A673 (cell line): ENCODE data around the gene COL4A2. TPM values are rescaled to one million over a fixed set of nuclear protein-coding genes. Genes with fewer than 3 reads are reported as not detected.

Source experiments
- BruUV-seq: library from RNA; stranded (reverse); fragments of 400-500 nt; replicated peaks from 2 replicates; lab custom pipeline; 2021; lab: Mats Ljungman, UMichigan
- CTCF ChIA-PET: fragments of 300-600 bp; sonication (Branson Sonifier 250); formaldehyde crosslinking; loops from one replicate; lab custom pipeline; 2022; ENCODE audit warnings: antibody characterized with exemption; lab: Charles Lee
- POLR2A ChIA-PET: fragments of 300-600 bp; sonication (Branson Sonifier 250); formaldehyde crosslinking; loops from one replicate; lab custom pipeline; 2022; ENCODE audit warnings: antibody characterized with exemption; ENCODE audit not compliant: low non-redundant PET; lab: Charles Lee
- DNase-seq: peaks from one replicate; pipeline ENCODE4 v3.0.0-alpha.2; 2015; ENCODE audit warnings: low spot score
- H3K27ac ChIP-seq: fragments of 200-600 bp; sonication (generic); 2 replicates; pipeline ENCODE4 v1.5.1; 2016; ENCODE audit warnings: mixed run types, low read depth, mild to moderate bottlenecking, mixed read lengths, antibody characterized with exemption, low read length; ENCODE audit not compliant: poor library complexity, severe bottlenecking
- H3K27me3 ChIP-seq: fragments of 200-600 bp; sonication (generic); replicated peaks from 2 replicates; pipeline ENCODE4 v1.6.1; 2017; ENCODE audit warnings: mixed run types, low read depth, mild to moderate bottlenecking, mixed read lengths, antibody characterized with exemption, low read length; ENCODE audit not compliant: insufficient read depth, poor library complexity
- H3K36me3 ChIP-seq: fragments of 200-600 bp; sonication (generic); 2 replicates; pipeline ENCODE4 v1.6.1; 2016; ENCODE audit warnings: mixed run types, mild to moderate bottlenecking, mixed read lengths, antibody characterized with exemption, low read length; ENCODE audit not compliant: insufficient read depth, poor library complexity, severe bottlenecking
- H3K4me1 ChIP-seq: fragments of 200-600 bp; sonication (generic); 2 replicates; pipeline ENCODE4 v1.6.1; 2017; ENCODE audit warnings: mixed run types, mild to moderate bottlenecking, mixed read lengths, antibody characterized with exemption, low read length; ENCODE audit not compliant: insufficient read depth, poor library complexity, severe bottlenecking
- H3K4me3 ChIP-seq: fragments of 200-600 bp; sonication (generic); 2 replicates; pipeline ENCODE4 v1.5.1; 2016; ENCODE audit warnings: low read depth, mixed run types, mild to moderate bottlenecking, mixed read lengths, low read length; ENCODE audit not compliant: poor library complexity, severe bottlenecking
- H3K9me3 ChIP-seq: fragments of 200-600 bp; sonication (generic); 2 replicates; pipeline ENCODE4 v1.6.1; 2016; ENCODE audit warnings: mixed run types, low read depth, mild to moderate bottlenecking, mixed read lengths, antibody characterized with exemption, low read length; ENCODE audit not compliant: poor library complexity, severe bottlenecking
- CTCF ChIP-seq: fragments of 300-800, 200-600 bp; sonication (generic); conservative IDR thresholded peaks from 2 replicates; pipeline ENCODE4 v1.5.1; 2017; ENCODE audit warnings: low read depth, mild to moderate bottlenecking, antibody characterized with exemption, low read length, moderate library complexity, mixed read lengths
- EZH2 ChIP-seq: fragments of 200-600 bp; sonication (generic); IDR thresholded peaks from 2 replicates; pipeline ENCODE4 v1.6.1; 2017; ENCODE audit warnings: borderline replicate concordance, low read depth, mild to moderate bottlenecking, mixed read lengths, antibody characterized with exemption, low read length; ENCODE audit not compliant: poor library complexity, severe bottlenecking
- intact Hi-C: fragments of 100-400 bp; cut with micrococcal nuclease; formaldehyde crosslinking; loops from one replicate; pipeline ENCODE4 v1.10.0; 2022; ENCODE audit not compliant: unreplicated experiment
- total RNA-seq: library from RNA; stranded (reverse); gene quantifications from 2 replicates; pipeline ENCODE4 v1.2.3, GENCODE V29; 2021

COL4A2 gene
- total RNA-seq, 1 experiment from 2014 or later, result 184 TPM

GRCh38 chr13:110338441-110339101, 31.5 kb downstream of the COL4A2 start:
- no peaks in the 10 kb centered on the region for H3K36me3 ChIP-seq
- no TSS peak for BruUV-seq
- ChIA-PET POLR2A (no interaction called here), CTCF (no interaction called here)
- TF ChIP-seq CTCF (no peak), EZH2 (no peak)
- H3K27me3 ChIP-seq, result no peaks in the 10 kb centered on the region
- H3K27ac ChIP-seq, result peak overlapping the region; percentile 41
- H3K4me1 ChIP-seq, result peaks cover 27% of the 10 kb centered on the region
- no peak overlapping the region for H3K4me3 ChIP-seq
- intact Hi-C loops, result no loop called here
- H3K9me3 ChIP-seq, result no peaks in the 10 kb centered on the region
- DNase-seq, result no peak

- H3K4me1 ChIP-seq, result peaks cover 27% of the 10 kb centered on the region
- CTCF ChIA-PET, result no interaction called here
Observed at GRCh38 chr13:110339263-110339662, 32.2 kb downstream of the COL4A2 start.

GRCh38 chr13:110339975-110340550, 33.0 kb downstream of the COL4A2 start:
- H3K9me3 ChIP-seq, result no peaks in the 10 kb centered on the region
- ChIA-PET POLR2A (interaction anchor here (0.6 kb wide), 1 partner anchor 35 kb away, joined by 3 read pairs; no protein-coding TSS in a partner anchor), CTCF (no interaction called here)
- H3K4me1 ChIP-seq, result peaks cover 27% of the 10 kb centered on the region
- TF ChIP-seq EZH2, result no peak
- no peak for TF ChIP-seq CTCF
- no TSS peak for BruUV-seq
- no peaks in the 10 kb centered on the region for H3K36me3 ChIP-seq
- peak overlapping the region; percentile 84 for H3K27ac ChIP-seq
- no peak for DNase-seq
- no peak overlapping the region for H3K4me3 ChIP-seq
- no peaks in the 10 kb centered on the region for H3K27me3 ChIP-seq
- intact Hi-C loops, result no loop called here

More at GRCh38 chr13:110339263-110339662, 32.2 kb downstream of the COL4A2 start:
- BruUV-seq, result no TSS peak
- Histone ChIP-seq H3K9me3 (no peaks in the 10 kb centered on the region), H3K27me3 (no peaks in the 10 kb centered on the region), H3K36me3 (no peaks in the 10 kb centered on the region), H3K27ac (no peak overlapping the region), H3K4me3 (no peak overlapping the region)
- intact Hi-C loops, result no loop called here
- DNase-seq, result no peak
- POLR2A ChIA-PET, result no interaction called here
- TF ChIP-seq EZH2 (no peak), CTCF (no peak)
